Hepatocyte (in vitro differentiated cells): ENCODE measurements around the gene EXOC4.

ENCODE experiments used
- EZH2 ChIP-seq: fragments of 200-600 bp; sonication (generic); IDR thresholded peaks from 2 replicates; pipeline ENCODE4 v1.6.1; 2016; ENCODE audit warnings: antibody characterized with exemption, mild to moderate bottlenecking, borderline replicate concordance
- TF ChIP-seq, protein P1 (sequence below): fragments of 200-600 bp; sonication (generic); IDR thresholded peaks from 2 replicates; pipeline ENCODE4 v1.5.1; 2016; ENCODE audit warnings: antibody characterized with exemption, mild to moderate bottlenecking; ENCODE audit not compliant: poor library complexity

DNA sequence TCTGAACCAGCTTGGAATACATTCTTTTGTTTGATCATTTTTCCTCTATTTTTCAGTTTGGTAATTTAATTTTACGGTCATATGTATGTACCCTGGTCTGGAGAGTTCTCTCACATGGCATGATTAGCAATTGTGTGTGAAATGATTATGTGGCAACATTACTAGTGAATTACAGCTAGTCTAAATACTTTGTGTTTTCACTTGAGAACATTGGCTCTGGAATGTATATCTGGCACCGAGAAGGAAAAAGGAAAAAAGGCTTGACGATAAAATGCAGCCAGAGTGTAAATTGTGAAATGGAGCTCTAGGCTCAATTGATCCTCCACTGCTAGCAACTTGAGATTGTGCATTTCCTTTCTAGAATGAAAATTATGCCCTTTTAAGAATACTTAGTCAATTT, 397.2 kb downstream of the EXOC4 start:
- TF ChIP-seq, protein P1, sequence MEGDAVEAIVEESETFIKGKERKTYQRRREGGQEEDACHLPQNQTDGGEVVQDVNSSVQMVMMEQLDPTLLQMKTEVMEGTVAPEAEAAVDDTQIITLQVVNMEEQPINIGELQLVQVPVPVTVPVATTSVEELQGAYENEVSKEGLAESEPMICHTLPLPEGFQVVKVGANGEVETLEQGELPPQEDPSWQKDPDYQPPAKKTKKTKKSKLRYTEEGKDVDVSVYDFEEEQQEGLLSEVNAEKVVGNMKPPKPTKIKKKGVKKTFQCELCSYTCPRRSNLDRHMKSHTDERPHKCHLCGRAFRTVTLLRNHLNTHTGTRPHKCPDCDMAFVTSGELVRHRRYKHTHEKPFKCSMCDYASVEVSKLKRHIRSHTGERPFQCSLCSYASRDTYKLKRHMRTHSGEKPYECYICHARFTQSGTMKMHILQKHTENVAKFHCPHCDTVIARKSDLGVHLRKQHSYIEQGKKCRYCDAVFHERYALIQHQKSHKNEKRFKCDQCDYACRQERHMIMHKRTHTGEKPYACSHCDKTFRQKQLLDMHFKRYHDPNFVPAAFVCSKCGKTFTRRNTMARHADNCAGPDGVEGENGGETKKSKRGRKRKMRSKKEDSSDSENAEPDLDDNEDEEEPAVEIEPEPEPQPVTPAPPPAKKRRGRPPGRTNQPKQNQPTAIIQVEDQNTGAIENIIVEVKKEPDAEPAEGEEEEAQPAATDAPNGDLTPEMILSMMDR, result no peak
- TF ChIP-seq EZH2, result no peak
